BLaER1 (cell line): ENCODE results near the gene HCCS.

Source experiments
- H3K27ac ChIP-seq: shearing (Covaris generic); formaldehyde crosslinking; 2 replicates; pipeline ENCODE4 v1.8.1; 2022
- H3K27me3 ChIP-seq: shearing (Covaris generic); formaldehyde crosslinking; 2 replicates; pipeline ENCODE4 v1.8.1; 2022
- H3K36me3 ChIP-seq: shearing (Covaris generic); formaldehyde crosslinking; 2 replicates; pipeline ENCODE4 v1.8.1; 2022
- H3K4me1 ChIP-seq: shearing (Covaris generic); formaldehyde crosslinking; 2 replicates; pipeline ENCODE4 v1.8.1; 2022
- H3K4me2 ChIP-seq: shearing (Covaris generic); formaldehyde crosslinking; 2 replicates; pipeline ENCODE4 v1.8.1; 2022
- H3K4me3 ChIP-seq: shearing (Covaris generic); formaldehyde crosslinking; 2 replicates; pipeline ENCODE4 v1.8.1; 2022
- H3K9ac ChIP-seq: shearing (Covaris generic); formaldehyde crosslinking; 2 replicates; pipeline ENCODE4 v1.8.1; 2022
- H3K9me3 ChIP-seq: shearing (Covaris generic); formaldehyde crosslinking; 2 replicates; pipeline ENCODE4 v1.8.1; 2022
- H4K20me1 ChIP-seq: shearing (Covaris generic); formaldehyde crosslinking; 2 replicates; pipeline ENCODE4 v1.8.1; 2022
- Cebpa-rat ChIP-seq: shearing (Covaris generic); IDR thresholded peaks from 2 replicates; pipeline ENCODE4 v1.8.1; 2022

HCCS gene

GRCh38 chrX:11111037-11111851, at the start of gene HCCS:
TSS of gene HCCS (plus strand) at chrX:11111332. CDS start at chrX:11112061, 729 bp downstream.
- peaks cover 31% of the 10 kb centered on the region for H3K4me1 ChIP-seq
- H3K27me3 ChIP-seq, result peaks cover 81% of the 10 kb centered on the region
- peaks cover 4% of the 10 kb centered on the region; the same call in 1 of the 2 replicates for H3K9me3 ChIP-seq
- H3K27ac ChIP-seq, result peak within 1 kb of the TSS; percentile 85
- TF ChIP-seq Cebpa-rat, result no peak
- H3K4me2 ChIP-seq, result peak within 1 kb of the TSS; percentile 71
- H3K4me3 ChIP-seq, result peak within 1 kb of the TSS; percentile 77
- peaks cover 40% of the 10 kb centered on the region for H4K20me1 ChIP-seq
- H3K9ac ChIP-seq, result peak within 1 kb of the TSS; percentile 84
- H3K36me3 ChIP-seq, result peaks cover 28% of the 10 kb centered on the region

GRCh38 chrX:11064276-11064675, 46.9 kb upstream of the HCCS start:
- Histone ChIP-seq H3K4me3 (no peak overlapping the region), H3K9ac (no peak overlapping the region), H3K27me3 (peaks cover 84% of the 10 kb centered on the region), H4K20me1 (no peaks in the 10 kb centered on the region), H3K4me1 (no peaks in the 10 kb centered on the region), H3K27ac (no peak overlapping the region), H3K9me3 (no peaks in the 10 kb centered on the region), H3K4me2 (no peak overlapping the region), H3K36me3 (no peaks in the 10 kb centered on the region)
- no peak for TF ChIP-seq Cebpa-rat

- Histone ChIP-seq H3K27me3 (peaks cover 85% of the 10 kb centered on the region), H3K36me3 (no peaks in the 10 kb centered on the region), H3K4me2 (no peak overlapping the region), H3K9me3 (no peaks in the 10 kb centered on the region), H3K27ac (no peak overlapping the region), H4K20me1 (no peaks in the 10 kb centered on the region), H3K4me1 (no peaks in the 10 kb centered on the region), H3K9ac (no peak overlapping the region), H3K4me3 (no peak overlapping the region)
- no peak for TF ChIP-seq Cebpa-rat
Measured at GRCh38 chrX:11064851-11065600, 46.1 kb upstream of the HCCS start.

GRCh38 chrX:11066812-11067211, 44.3 kb upstream of the HCCS start:
- Histone ChIP-seq H4K20me1 (no peaks in the 10 kb centered on the region), H3K4me3 (no peak overlapping the region), H3K27ac (no peak overlapping the region), H3K27me3 (peaks cover 83% of the 10 kb centered on the region), H3K9ac (no peak overlapping the region), H3K9me3 (no peaks in the 10 kb centered on the region), H3K4me1 (no peaks in the 10 kb centered on the region), H3K36me3 (no peaks in the 10 kb centered on the region), H3K4me2 (no peak overlapping the region)
- no peak for TF ChIP-seq Cebpa-rat

GRCh38 chrX:11073381-11073780, 37.8 kb upstream of the HCCS start:
- Histone ChIP-seq H4K20me1 (no peaks in the 10 kb centered on the region), H3K4me2 (no peak overlapping the region), H3K9ac (no peak overlapping the region), H3K9me3 (no peaks in the 10 kb centered on the region), H3K4me1 (no peaks in the 10 kb centered on the region), H3K4me3 (no peak overlapping the region), H3K27me3 (peaks cover 81% of the 10 kb centered on the region), H3K36me3 (no peaks in the 10 kb centered on the region), H3K27ac (no peak overlapping the region)
- TF ChIP-seq Cebpa-rat, result no peak

GRCh38 chrX:11080741-11081305, 30.3 kb upstream of the HCCS start:
- Histone ChIP-seq H3K9me3 (no peaks in the 10 kb centered on the region), H3K27ac (no peak overlapping the region)

GRCh38 chrX:11081511-11081910, 29.6 kb upstream of the HCCS start:
- Histone ChIP-seq H3K27me3 (peaks cover 91% of the 10 kb centered on the region), H3K27ac (no peak overlapping the region), H3K9ac (no peak overlapping the region), H4K20me1 (no peaks in the 10 kb centered on the region), H3K36me3 (no peaks in the 10 kb centered on the region), H3K4me3 (no peak overlapping the region), H3K9me3 (no peaks in the 10 kb centered on the region), H3K4me1 (peaks cover 3% of the 10 kb centered on the region; the same call in 1 of the 2 replicates), H3K4me2 (no peak overlapping the region)
- TF ChIP-seq Cebpa-rat, result no peak

More at GRCh38 chrX:11080741-11081305, 30.3 kb upstream of the HCCS start:
- Histone ChIP-seq H3K9ac (no peak overlapping the region), H3K36me3 (no peaks in the 10 kb centered on the region), H3K4me2 (no peak overlapping the region), H3K4me1 (peaks cover 3% of the 10 kb centered on the region; the same call in 1 of the 2 replicates), H3K4me3 (no peak overlapping the region), H4K20me1 (no peaks in the 10 kb centered on the region), H3K27me3 (peaks cover 92% of the 10 kb centered on the region)
- TF ChIP-seq Cebpa-rat, result no peak

GRCh38 chrX:11085305-11085704, 25.8 kb upstream of the HCCS start:
- Histone ChIP-seq H3K9ac (no peak overlapping the region), H3K4me1 (peaks cover 3% of the 10 kb centered on the region; the same call in 1 of the 2 replicates), H3K4me3 (no peak overlapping the region), H3K9me3 (peaks cover 29% of the 10 kb centered on the region), H4K20me1 (no peaks in the 10 kb centered on the region), H3K4me2 (no peak overlapping the region), H3K27me3 (peaks cover 85% of the 10 kb centered on the region), H3K36me3 (no peaks in the 10 kb centered on the region), H3K27ac (no peak overlapping the region)
- no peak for TF ChIP-seq Cebpa-rat

GRCh38 chrX:11089802-11090201, 21.3 kb upstream of the HCCS start:
- no peak for TF ChIP-seq Cebpa-rat

GRCh38 chrX:11097933-11098332, 13.2 kb upstream of the HCCS start:
- H3K4me3 ChIP-seq, result no peak overlapping the region
- no peak overlapping the region for H3K27ac ChIP-seq
- H3K27me3 ChIP-seq, result peaks cover 73% of the 10 kb centered on the region
- no peaks in the 10 kb centered on the region for H3K9me3 ChIP-seq
- H3K4me2 ChIP-seq, result no peak overlapping the region
- no peak for TF ChIP-seq Cebpa-rat
- H3K4me1 ChIP-seq, result no peaks in the 10 kb centered on the region
- H3K36me3 ChIP-seq, result no peaks in the 10 kb centered on the region
- no peak overlapping the region for H3K9ac ChIP-seq
- H4K20me1 ChIP-seq, result no peaks in the 10 kb centered on the region

More at GRCh38 chrX:11089802-11090201, 21.3 kb upstream of the HCCS start:
- Histone ChIP-seq H3K9me3 (peaks cover 36% of the 10 kb centered on the region), H3K27ac (no peak overlapping the region), H3K27me3 (peaks cover 73% of the 10 kb centered on the region), H3K4me2 (no peak overlapping the region), H4K20me1 (no peaks in the 10 kb centered on the region), H3K9ac (no peak overlapping the region), H3K36me3 (no peaks in the 10 kb centered on the region), H3K4me3 (no peak overlapping the region), H3K4me1 (no peaks in the 10 kb centered on the region)
